SIG-M5 treated with dmso at 0.1 percent for 504 hours (cell line): Measurements from ENCODE around the gene SLC2A4RG.
A peak's percentile ranks its signal among the peaks of the same experiment; 100 is the strongest.

ENCODE experiments used
- DNase-seq: peaks from one replicate; lab custom pipeline; 2025; ENCODE audit not compliant: unreplicated experiment; lab: John Stamatoyannopoulos, UW

Gene SLC2A4RG

GRCh38 chr20:63698739-63699465 lies 40.7 kb upstream of the SLC2A4RG start:
- DNase-seq: no peak

GRCh38 chr20:63699466-63700198 lies 39.9 kb upstream of the SLC2A4RG start:
- DNase-seq: no peak

DNA sequence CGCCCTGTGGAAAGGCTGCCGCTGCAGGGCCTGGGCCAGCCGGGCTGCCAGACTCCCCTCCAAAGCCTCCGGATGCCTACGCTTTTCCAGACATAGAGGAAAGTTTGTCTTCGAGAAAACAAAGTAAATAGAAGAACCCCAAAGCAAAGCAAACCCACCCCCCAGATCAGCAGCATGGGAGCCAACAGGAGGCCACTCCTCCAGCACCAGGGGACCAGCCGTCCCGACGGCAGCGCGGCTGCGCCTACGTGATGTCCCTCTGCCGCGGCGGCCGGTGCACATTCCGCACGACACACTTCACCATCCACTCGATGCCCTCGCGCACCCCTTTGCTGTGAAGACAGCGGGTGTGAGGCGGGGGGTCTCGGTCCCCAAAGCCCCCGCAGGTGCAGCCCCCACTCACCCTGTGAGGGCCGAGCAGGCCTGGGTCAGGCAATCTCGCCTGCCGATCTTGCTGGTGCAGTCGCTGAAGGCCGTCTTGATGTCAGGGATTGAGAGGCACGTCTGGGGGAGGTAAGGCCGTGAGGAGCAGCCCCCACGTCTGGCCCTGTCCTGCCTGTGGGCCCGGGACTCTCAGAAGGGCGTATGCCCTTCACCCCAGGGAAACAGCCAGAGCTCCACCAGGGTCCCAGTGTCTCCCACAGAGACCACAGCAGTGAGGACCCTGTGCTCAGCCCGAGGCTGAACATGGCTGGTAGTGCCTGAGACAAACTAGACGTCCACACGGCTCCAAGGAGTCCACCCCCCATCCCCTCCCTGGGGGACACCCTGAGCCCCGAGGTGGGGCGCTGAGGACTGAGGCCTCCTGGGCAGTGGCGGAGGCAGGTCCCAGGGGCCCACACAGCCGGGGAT lies 39.2 kb upstream of the SLC2A4RG start:
- DNase-seq: no peak

- no peak for DNase-seq
Observed at GRCh38 chr20:63701051-63701328, 38.6 kb upstream of the SLC2A4RG start.

- DNase-seq: no peak
Observed at GRCh38 chr20:63701329-63702035, 38.1 kb upstream of the SLC2A4RG start.

GRCh38 chr20:63702036-63702665 lies 37.4 kb upstream of the SLC2A4RG start:
- no peak for DNase-seq

DNA sequence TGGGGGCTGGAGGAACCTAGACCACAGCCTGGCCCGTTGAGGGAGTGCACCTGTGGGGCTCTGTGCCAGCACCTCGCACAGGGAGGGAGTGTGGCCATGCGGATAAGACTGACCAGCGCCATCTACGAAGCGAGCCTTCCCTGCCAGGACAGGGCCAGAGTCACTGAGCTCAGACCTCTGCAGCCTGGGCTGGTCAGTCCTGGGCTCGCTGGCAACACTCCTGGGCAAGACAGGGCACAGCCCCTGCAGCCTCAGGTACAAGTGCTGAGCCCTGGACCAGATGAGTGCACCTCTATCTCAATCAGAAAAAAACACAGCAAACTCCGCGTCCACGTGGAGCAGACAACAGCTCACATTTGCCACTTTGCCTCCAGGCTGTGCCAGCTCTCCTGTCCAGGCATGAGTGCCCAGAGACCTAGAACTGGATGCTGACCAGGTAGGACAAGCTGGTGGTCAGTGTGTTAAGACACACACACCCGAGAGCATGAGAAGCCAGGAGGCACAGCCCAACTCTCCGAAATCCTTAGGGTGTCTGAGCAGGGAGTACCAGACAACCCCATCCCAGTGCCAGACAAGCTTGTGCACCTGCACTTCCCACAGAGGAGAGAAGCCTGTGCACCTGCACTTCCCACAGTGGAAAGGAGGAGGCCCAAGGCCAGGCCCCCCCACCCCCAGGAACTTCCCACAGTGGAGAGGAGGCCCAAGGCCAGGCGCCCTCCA lies 36.7 kb upstream of the SLC2A4RG start:
- DNase-seq: no peak

DNA sequence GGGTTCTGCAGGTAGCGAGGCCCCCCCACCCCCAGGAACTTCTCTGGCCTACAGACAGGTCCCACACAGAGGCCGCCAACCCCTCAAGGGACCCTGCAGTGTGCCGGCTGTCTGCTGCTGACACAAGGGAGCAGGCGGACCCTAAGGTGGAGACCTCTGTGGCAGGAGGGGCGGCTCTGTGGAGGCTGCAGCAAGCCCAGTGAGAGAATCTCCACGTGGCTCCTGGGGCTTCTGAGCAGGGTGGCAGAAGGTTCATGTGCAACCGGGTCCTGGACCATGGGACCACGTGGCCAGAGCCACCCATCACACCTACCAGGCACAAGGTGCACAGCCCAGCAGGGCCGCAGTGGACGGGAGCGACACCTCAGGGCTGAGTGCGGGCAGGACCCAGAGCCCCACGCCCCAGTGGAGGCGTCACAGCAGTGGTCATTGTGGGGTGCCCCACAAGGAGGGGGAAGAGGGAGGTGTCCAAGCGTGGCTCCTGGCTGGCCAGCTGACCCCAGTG lies 36.1 kb upstream of the SLC2A4RG start:
- DNase-seq: no peak

DNA sequence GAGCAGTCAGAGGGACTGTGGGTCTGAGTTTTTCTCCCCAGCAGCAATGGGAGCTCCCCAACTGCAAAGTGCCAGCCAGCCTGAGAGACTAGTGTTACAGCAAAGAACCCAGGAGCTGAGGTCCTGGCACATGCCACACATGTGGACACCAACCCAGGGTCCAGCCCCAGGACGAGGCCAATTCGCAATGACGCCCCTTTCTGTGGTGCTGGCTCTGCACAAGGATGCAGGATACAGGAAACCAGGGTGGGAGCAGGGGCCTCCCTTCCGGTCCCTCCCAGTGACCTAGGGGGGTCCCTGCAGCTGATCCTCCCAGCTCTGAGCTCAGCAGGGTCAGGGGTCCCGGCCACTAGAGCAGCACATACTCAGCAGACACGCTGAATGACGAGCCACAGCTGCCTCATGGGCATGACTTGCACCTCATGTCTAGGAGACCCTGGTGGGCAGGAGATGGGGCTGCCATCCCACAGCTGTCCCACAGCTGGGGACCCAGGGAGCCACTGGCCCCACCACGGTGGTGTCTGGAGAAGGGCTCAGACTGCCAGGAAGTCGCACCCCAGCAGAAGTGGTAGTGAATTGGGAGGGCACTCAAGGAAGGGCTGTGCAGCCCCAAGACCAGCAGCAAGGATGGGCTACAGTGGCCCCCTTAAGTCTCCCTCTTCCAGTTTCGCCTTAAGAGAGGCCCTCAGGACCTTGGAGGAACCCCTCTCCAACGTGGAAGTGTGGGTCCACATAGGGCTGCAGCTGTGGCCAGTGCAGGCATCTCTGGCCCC lies 35.4 kb upstream of the SLC2A4RG start:
- DNase-seq: no peak

GRCh38 chr20:63704749-63705117 lies 34.8 kb upstream of the SLC2A4RG start:
- DNase-seq: no peak

DNA sequence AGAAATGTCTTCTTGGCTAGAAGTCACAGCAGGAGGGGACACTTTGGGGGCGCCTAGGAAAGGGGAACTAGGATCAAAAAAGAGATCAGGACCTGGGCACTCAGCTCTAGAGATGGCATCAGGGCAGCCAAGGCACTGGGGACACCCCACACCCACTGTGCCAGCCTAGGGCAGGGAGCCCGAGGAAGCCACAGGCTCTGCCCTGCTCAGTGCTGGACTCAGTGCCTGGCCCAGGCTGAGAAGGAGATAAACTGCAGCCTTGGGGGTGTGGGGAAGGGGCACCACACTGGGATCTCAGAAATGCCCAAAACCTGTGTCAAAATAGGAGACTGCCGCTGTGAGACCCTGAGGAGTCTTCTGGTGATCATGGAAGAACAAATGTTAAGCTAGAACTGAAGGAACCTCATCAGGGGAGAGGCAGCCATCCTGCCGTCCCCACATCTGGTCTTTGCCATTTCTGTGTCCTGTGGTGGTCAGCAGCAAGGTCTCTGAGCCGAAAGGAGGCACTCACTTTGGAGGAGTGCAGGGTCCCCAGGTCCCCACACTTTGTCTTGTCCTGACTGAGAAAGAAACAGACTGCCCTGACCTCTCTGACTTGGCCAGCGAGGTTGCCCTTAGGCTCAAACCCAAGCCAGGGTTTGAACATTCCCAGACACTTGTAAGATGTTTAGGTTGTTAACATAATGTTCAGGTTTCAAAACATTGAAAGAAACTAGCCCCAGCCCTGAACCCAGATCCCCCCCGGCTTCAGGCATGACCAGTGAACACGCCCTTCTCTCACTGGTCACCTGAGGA lies 34.1 kb upstream of the SLC2A4RG start:
- DNase-seq: no peak

GRCh38 chr20:63706027-63706695 lies 33.4 kb upstream of the SLC2A4RG start:
- no peak for DNase-seq

DNA sequence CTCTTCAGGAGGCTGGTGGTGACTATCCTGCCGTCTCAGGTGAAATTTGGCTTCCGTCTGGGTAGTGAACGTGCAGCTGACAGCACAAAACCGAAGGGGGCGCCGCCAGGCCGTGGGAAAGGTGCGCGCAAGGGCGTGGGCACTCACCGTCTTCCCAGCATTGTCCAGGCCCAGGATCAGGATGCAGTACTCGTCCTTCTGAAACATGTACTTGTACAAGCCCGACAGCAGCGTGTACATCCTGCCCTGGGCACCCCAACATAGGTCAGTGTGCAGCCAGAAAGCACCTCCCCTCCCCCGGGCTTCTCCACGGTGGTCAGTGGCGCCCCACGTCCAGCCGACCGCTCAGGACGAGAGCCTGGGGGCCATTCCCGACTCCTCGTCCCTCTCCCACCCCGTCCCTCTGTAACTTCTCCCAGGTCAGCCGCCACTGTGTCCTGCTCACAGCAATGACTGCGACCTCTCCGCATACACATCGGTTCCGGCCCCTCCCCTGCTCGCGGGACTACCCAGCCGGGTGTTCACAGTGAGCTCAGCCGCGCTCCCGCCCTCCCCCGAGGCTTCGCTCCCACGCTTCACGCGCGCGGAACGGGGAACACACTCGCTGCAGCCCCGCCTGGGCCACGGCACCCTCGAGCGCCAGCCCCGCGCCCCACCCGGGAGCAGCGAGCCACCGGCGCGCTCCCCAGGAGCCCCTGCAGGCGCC lies 32.6 kb upstream of the SLC2A4RG start:
- peak; percentile 30 for DNase-seq

GRCh38 chr20:63707558-63708300 lies 31.8 kb upstream of the SLC2A4RG start, which contains the start of the genes ARFRP1 and ZGPAT:
Gene ARFRP1 (minus strand): TSS chr20:63707976. CDS start chr20:63707091, 885 bp downstream.
Gene ZGPAT (plus strand): TSS chr20:63708039. CDS start chr20:63708581, 542 bp downstream.
- peak; percentile 87 for DNase-seq

- no peak for DNase-seq
Observed at GRCh38 chr20:63708301-63709148, 31.1 kb upstream of the SLC2A4RG start.
